ENCODE measurements around the gene ANKRD63.

The ANKRD63 gene

GRCh38 chr15:40257656-40258450 lies 25.0 kb downstream of the ANKRD63 start:
- DNase-seq (ENCODE audit: low read depth): no peak

DNA sequence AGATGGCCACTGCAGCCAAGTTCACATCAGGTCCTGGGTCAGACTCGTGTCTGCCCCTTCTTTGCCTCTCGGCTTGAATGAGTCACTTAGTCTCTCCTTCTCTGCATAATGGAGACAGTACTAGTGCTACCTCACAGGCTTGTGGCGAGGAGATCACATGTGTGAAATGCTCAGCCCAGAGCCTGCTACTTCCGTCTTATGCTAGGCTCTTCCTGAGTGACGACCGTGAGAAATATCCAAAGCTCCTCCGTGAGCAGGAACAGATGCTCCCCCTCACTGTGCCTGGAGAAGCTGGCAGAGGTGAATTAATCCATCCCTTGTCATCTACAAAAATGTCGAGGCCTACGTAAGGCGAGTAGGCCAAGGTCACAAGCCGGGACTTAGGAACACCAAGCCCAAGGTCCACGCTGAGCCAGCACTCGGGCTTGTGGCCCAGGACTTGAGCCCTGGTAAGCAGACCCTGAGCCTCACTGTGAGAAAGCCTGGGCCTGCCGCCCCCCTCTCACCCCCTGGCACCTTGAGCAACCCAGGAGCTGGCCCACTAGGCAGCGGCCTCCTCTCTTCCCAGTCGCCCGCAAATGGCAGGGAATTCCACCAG lies 26.1 kb downstream of the ANKRD63 start:
- no peak for DNase-seq (ENCODE audit: low read depth)

DNA sequence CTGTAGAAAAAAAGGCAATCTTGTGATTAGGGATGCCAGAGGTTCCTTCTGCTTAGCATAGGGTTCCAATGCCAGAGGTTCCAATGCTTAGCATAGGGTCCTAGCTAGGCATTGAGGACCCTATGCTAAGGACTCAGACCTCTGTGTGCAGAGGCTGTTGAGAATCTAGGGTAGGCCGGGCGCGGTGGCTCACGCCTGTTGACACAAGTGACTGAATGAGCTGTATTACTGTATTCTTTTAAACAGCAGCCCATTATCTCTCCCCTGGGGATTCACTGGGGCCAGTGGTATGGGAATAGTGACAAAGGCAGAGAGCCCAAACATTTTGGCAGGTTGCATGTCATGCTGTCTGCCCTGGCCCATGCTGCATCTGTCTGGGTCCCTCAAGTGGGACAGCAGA lies 27.8 kb downstream of the ANKRD63 start:
- no peak for DNase-seq (ENCODE audit: low read depth)

DNA sequence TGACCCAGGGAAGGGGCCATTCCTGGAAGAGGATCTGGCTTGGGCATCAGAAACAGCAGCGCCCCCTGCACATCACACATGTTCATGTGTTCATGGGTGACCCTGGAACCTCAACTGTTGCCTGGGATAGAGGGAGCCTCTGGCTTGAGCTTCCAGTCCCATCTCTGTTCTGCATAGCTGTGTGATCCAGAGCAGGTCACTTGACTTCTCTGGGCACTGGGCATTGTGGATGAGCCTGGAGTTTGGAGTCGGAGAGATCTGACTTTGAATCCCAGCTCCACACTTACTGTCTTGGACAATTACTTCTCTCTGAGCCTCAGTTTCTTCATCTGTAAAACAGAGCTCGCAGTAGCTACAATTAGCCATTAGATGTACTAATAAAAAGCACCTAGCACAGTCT lies 28.4 kb downstream of the ANKRD63 start:
- no peak for DNase-seq (ENCODE audit: low read depth)

GRCh38 chr15:40253167-40253790 lies 29.6 kb downstream of the ANKRD63 start:
- DNase-seq (ENCODE audit: low read depth): no peak

GRCh38 chr15:40252438-40253166 lies 30.3 kb downstream of the ANKRD63 start:
- DNase-seq (ENCODE audit: low read depth): no peak

DNA sequence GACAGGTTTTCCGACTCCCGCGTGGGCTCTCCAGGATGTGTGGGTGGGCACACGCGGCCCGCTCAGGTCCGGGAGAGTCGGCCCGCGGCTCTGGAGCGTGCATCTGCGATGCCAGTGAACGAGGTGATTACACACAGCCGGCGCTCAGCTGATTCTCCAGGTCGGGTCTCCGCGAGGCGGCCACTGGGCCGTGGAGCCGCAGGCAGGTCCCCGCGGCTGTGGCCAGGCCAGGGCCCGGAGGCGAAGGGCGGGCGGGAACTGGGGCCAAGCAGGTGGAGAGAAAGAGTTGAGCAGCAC lies 30.8 kb downstream of the ANKRD63 start:
- no peak for DNase-seq (ENCODE audit: low read depth)

- no peak for DNase-seq (ENCODE audit: low read depth)
Observed at GRCh38 chr15:40251486-40252140, 31.3 kb downstream of the ANKRD63 start.

DNA sequence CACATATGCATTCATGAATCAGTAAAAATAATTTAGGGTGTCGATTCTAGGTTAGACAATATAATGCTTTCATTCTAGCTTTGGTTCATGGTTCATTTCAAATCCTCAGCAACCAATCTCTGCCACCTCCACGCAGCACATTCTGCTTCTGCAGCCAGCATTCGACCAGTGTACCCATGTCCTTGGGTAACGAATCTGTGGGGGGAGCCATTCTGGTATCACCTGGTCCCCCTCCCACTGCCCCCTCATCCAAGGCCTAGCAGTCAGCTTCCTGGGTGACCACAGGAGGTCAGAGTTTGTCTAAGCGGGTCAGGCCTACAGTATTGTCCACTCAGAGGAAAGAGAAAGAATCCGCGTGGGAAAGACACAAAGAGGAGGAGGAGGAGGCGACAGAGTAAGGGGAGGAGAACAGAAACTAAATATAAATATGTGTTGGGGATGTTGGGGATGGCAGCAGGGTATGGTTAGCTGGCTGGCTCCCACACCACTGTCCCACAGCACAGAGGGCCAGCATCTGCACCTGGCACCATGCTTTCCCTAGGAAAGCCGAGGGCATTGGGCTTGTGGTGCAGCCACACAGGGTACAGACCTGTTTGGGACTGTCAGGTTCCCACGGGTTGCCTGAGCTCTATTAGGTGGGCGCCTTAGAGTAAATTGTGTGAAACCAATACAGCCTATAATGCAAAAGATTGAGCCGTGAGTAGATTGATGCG lies 31.9 kb downstream of the ANKRD63 start:
- DNase-seq (ENCODE audit: low read depth): no peak

- DNase-seq (ENCODE audit: low read depth): no peak
Observed at GRCh38 chr15:40250304-40250656, 32.6 kb downstream of the ANKRD63 start.

DNA sequence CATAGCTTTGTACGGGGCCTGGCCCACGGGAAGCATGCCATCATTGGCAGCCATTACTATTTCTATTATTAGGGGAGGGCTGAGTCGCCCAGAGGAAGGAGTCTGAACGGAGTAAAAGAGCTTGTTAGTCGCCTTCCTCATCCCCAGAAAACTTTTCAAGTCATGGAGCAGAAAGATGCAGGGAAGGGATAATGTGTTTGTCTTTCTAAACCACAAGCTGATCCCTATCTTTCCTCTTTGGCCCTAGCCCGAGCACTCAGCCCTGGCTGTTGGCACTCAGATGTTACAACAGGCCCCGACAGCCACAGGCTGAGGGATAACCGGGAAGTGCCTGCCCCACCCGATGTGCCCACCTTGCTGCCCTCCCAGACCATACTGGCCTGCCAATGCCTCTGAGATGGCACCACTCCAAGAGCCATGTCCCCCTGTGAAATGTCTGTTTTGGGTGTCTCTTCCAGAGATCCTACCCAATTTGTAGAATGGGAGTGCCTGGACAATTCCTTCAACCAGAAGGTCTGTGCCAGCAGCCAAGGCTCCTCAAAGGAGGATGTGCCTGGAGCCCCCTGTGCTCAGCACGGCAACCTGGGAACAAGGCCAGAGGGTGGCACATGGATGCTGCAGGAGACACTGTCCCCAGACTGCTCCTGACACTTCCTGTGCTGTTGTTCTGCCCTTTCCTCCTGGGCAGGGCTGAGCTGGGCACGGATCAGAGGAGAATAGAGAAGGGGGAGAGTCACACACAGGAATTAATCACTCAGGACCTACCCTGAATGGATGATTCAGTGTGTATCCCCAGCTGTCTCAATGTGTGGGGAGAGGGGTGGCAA lies 33.2 kb downstream of the ANKRD63 start:
- no peak for DNase-seq (ENCODE audit: low read depth)

- no peak for DNase-seq (ENCODE audit: low read depth)
Observed at GRCh38 chr15:40248006-40248783, 34.7 kb downstream of the ANKRD63 start.

DNA sequence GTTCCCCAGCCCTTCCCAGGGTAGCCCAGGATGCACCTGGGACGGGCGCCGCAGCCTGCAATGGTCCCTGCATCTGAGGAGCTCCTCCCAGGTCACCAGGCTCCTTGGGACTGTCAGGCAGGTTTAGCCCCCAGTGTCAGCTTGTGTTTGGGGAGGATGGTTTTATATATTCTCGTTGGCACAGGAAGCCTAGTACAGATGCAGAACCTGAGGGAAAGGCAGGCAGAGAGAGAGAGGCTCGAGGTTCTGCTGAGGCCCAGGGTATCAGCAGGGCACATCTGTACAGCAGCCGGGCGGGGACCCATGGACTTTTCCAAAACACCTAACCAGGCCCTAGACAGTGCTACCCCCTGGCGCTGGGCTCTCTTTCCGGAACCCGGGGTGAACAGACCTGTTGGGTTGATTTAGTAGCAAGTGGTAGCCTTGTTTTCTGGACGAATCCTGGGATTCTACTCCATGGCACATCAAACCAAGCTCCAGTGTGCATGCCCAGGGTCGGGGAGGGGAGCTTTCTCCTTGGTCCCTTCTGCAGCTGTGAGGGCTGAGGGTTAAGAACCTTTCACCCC lies 35.4 kb downstream of the ANKRD63 start:
- no peak for DNase-seq (ENCODE audit: low read depth)

- no peak for DNase-seq (ENCODE audit: low read depth)
Observed at GRCh38 chr15:40246496-40247280, 36.2 kb downstream of the ANKRD63 start.

DNA sequence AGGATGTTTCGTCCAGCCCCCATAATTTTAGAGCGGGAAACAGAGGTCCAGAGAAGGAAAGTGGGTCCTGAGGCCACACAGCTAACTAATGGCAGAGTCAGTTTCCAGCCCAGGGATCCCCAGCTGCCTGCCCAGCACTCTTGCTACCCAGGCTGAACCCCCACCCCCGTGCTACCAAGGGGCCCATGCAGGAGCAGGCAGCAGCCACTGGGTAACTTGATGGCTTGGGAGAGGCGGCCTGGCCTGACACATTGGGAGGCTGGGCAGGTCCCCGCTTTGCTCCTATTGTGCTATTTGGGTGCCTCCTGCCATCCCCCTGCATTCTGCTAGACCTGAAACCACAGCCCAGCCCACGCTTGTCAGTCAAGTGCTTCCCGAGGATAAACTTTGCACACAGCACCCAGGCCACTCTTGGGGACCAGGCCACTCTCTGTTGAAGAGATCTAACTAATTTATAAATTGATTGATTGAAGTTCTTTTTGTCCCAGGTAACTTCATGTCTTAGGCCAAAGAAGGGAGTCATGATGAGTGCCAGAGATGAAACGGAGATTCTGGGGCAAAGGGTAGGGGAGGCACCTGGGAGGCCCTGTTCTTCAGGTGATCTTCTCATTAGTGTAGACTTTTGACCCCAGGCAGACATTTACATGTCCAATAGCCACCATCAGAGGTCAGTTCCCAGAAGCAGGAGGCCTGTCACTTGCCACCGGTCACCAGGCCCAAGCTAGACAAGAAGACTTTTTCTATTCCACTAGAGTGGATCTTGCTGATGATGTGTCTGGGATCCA lies 37.0 kb downstream of the ANKRD63 start:
- DNase-seq (ENCODE audit: low read depth): no peak

- no peak for DNase-seq (ENCODE audit: low read depth)
Observed at GRCh38 chr15:40244961-40245523, 37.8 kb downstream of the ANKRD63 start.

DNA sequence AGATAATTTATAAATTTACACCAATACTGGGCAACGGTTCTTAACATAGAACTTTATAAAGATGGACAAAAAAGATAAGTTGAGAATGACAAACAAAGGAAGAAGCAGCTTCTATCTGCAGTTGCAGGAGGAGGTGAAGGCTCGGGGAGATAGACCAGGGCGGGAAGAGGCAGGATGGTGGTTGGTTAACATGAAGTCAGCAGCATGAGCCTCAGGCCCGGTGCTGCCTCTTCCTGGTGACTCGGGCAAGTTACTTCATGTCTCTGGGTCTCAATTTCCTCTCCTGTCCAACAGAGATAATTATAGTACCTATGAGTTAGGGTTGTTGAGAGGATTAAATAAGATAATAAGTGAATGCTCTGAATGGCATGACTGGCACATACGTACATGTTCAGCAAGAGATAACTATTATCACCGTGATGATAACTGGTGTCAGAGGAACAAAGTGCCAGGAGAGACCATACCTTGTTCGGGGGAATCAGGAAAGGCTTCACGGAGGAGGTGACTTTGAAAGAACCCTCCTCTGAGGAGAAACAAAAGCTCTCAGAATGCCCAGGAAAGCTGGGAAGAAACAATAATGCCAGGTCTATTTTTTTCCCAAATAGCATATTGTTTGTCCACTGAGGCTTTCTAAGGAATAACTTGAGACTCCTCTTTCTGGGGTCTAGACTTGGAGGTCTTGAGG lies 39.6 kb downstream of the ANKRD63 start:
- no peak for DNase-seq (ENCODE audit: low read depth)
